ENCODE data around the gene H6PD. TPM values are rescaled to one million over a fixed set of nuclear protein-coding genes. Genes with fewer than 3 reads are reported as not detected.

H6PD gene
- total and polyA plus RNA-seq, 9 of the 15 experiments (the other 6 are each of a cell fraction or from before 2014, with no cell fraction given) = 0.04 to 2.5 (median 0.95) TPM

DNA sequence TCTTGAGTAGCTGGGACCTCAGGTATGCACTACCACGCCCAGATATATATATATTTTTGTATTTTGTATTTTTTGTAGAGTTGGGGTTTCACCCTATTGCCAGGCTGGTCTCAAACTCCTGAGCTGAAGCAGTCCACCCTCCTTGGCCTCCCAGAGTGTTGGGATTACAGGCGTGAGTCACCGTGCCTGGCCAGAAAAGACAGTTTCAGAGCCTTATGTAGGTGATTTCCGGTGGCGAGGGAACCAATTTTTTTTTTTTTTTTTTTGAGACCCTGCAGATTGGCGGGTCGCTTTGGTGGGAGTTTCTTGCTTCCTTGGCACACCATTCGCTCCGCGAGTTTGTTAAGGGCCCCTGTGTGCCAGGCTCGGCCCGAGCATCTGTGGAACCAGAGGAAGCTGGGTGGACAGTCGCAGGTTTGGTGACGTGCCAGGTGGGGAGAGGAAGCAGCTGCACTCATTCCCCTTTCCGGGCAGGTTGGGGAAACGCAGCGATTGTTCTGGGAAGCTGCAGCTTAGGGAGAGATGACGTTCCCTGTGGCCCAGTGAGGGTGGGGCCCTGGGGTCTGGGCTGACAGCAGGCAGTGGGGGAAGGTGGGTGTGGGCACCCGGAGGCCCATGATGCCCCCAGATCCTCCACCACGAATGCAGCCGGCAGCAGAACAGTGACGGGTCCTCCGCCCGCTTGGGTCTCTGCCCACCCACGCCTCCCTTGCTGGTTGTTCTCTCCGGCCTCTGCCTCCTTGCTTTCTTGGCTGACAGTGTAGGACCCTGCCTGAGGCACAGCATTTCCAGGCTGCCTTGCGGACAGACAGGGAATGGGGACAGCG is 83.2 kb downstream of the H6PD start:
- POLR2A ChIA-PET = interaction anchor here (0.6 to 1.0 kb wide), 5 partner anchors 12 to 221 kb away, joined by 3 to 4 read pairs (median 3); partner anchors contain the start of gene SLC25A33
- TF ChIP-seq, protein P1, sequence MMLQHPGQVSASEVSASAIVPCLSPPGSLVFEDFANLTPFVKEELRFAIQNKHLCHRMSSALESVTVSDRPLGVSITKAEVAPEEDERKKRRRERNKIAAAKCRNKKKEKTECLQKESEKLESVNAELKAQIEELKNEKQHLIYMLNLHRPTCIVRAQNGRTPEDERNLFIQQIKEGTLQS (IDR thresholded peaks at IDR 0.05) = peak; percentile 63
- TF ChIP-seq, protein P1 (CRISPR knock-in tag; conservative IDR thresholded peaks at IDR 0.05) = no peak
- TF ChIP-seq EGR1 (conservative IDR thresholded peaks at IDR 0.05) = peak; percentile 58
- TF ChIP-seq ETV1 (tag; conservative IDR thresholded peaks at IDR 0.05; ENCODE audit: low read depth) = 0 out of 2 replicates have a peak, but pooled peaks have one; percentile 20
- peak; percentile 29; the same call in 1 of the 2 replicates for TF ChIP-seq GABPA (tag; conservative IDR thresholded peaks at IDR 0.05; ENCODE audit: low read depth)
- TF ChIP-seq DPF2 (IDR thresholded peaks at IDR 0.05) = no peak
- TF ChIP-seq CREM (IDR thresholded peaks at IDR 0.05; ENCODE audit: low read depth) = peak; percentile 60; the same call in 1 of the 2 replicates
- WGBS (ENCODE audit: insufficient coverage, low coverage, missing lambda C conversion rate) = 11% methylated on average over 20 of the region's 28 CpGs
- no peaks in the 10 kb centered on the region for H3K9me3 ChIP-seq (replicated peaks; ENCODE audit: control insufficient read depth, insufficient read depth, low read depth, low read length)
- CTCF ChIA-PET (ENCODE audit: low intra/inter-chr PET ratio) = no interaction called here
- no peak overlapping the region for H2AFZ ChIP-seq (ENCODE audit: low read depth, low read length)
- FAIRE-seq (no peak), DNase-seq (ENCODE audit: extremely low read depth in 1 of 4, low spot score in 3 of 4) (no peak), ATAC-seq (no peak)
- in situ Hi-C loops (cut with MboI) (no loop called here), intact Hi-C loops (cut with micrococcal nuclease) (no loop called here)
- no peak overlapping the region for H3K4me3 ChIP-seq
- peaks cover 38% of the 10 kb centered on the region for H4K20me1 ChIP-seq (replicated peaks; ENCODE audit: control insufficient read depth, insufficient read depth, low read length)
- H3K27ac ChIP-seq (ENCODE audit: extremely low read depth, low read depth, low read length) = no peak overlapping the region
- peak overlapping the region in 1 of 2 experiments; percentile 12; a peak in 1 of 4 replicates for H3K9ac ChIP-seq (ENCODE audit: insufficient read depth in 1 of 2, low read depth in 2 of 2, low read length in 2 of 2)
- no peaks in the 10 kb centered on the region for H3K36me3 ChIP-seq (ENCODE audit: control insufficient read depth, insufficient read depth, low read length)
- H3K4me2 ChIP-seq (ENCODE audit: insufficient read depth, low read length) = no peak overlapping the region; the same call in 1 of the 2 replicates
- no TSS peak for BruUV-seq (replicated peaks)
- no peaks in the 10 kb centered on the region for H3K9me1 ChIP-seq (ENCODE audit: control insufficient read depth, insufficient read depth, low read length)
- H3K27me3 ChIP-seq (ENCODE audit: control insufficient read depth in 2 of 2, insufficient read depth in 2 of 2, low read length in 2 of 2) = peaks cover 60 to 96% of the 10 kb centered on the region in 2 experiments; a peak in 4 of 5 replicates
- H3K79me2 ChIP-seq (ENCODE audit: control insufficient read depth, insufficient read depth, low read length) = no peaks in the 10 kb centered on the region
- peaks cover 0 to 28% of the 10 kb centered on the region in 2 experiments; a peak in 2 of 5 replicates for H3K4me1 ChIP-seq (replicated peaks in 1 of 2; ENCODE audit: control insufficient read depth in 2 of 2, insufficient read depth in 2 of 2, low read length in 2 of 2)
